Measurements from ENCODE around the gene CEP41.

DNA sequence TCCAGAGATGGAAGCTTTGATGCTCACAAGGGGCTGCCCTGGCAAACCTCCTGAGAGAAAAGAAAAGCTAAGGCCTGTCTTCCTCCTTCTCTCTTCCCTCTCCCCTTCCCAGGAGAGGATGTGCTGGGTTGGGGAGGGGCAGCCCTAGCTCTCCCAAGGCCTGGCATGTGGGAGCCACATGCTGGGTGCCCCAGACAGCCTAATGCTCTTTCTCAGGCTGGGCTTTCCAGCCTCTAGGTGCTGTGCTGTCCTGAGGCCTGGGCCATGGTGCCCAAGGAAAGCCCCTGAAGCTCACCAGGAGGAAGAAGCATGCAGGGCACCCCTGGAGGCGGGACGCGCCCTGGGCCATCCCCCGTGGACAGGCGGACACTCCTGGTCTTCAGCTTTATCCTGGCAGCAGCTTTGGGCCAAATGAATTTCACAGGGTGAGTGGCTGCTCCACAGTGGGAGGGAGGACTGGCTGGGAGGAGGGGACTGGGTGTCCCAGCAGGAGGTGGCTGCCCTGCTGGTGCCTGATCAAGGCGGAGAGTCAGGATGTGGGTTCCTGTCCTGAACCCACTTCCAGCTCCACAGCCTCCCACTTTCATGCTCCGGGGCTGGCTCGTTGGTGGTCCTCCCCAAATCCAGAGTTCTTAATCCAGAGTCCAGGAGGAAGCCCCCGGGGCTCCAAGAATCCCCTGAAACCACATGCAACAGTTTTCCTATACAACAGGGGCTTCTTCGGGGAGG, 94.5 kb downstream of the CEP41 start:
- TF ChIP-seq, protein P1, sequence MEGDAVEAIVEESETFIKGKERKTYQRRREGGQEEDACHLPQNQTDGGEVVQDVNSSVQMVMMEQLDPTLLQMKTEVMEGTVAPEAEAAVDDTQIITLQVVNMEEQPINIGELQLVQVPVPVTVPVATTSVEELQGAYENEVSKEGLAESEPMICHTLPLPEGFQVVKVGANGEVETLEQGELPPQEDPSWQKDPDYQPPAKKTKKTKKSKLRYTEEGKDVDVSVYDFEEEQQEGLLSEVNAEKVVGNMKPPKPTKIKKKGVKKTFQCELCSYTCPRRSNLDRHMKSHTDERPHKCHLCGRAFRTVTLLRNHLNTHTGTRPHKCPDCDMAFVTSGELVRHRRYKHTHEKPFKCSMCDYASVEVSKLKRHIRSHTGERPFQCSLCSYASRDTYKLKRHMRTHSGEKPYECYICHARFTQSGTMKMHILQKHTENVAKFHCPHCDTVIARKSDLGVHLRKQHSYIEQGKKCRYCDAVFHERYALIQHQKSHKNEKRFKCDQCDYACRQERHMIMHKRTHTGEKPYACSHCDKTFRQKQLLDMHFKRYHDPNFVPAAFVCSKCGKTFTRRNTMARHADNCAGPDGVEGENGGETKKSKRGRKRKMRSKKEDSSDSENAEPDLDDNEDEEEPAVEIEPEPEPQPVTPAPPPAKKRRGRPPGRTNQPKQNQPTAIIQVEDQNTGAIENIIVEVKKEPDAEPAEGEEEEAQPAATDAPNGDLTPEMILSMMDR (IDR thresholded peaks at IDR 0.05) = no peak
- TF ChIP-seq ZNF138 (CRISPR knock-in tag; conservative IDR thresholded peaks at IDR 0.05) (no peak), ATF1 (CRISPR knock-in tag; IDR thresholded peaks at IDR 0.05) (no peak), ZNF263 (CRISPR knock-in tag; IDR thresholded peaks at IDR 0.05; ENCODE audit: low read depth) (no peak), NR2C2 (CRISPR knock-in tag; IDR thresholded peaks at IDR 0.05) (no peak), CREB1 (CRISPR knock-in tag; IDR thresholded peaks at IDR 0.05) (no peak)
- TF ChIP-seq, protein P2, sequence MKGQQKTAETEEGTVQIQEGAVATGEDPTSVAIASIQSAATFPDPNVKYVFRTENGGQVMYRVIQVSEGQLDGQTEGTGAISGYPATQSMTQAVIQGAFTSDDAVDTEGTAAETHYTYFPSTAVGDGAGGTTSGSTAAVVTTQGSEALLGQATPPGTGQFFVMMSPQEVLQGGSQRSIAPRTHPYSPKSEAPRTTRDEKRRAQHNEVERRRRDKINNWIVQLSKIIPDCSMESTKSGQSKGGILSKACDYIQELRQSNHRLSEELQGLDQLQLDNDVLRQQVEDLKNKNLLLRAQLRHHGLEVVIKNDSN (CRISPR knock-in tag; IDR thresholded peaks at IDR 0.05) = no peak
- TF ChIP-seq, protein P3, sequence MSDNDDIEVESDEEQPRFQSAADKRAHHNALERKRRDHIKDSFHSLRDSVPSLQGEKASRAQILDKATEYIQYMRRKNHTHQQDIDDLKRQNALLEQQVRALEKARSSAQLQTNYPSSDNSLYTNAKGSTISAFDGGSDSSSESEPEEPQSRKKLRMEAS (CRISPR knock-in tag; IDR thresholded peaks at IDR 0.05) = no peak
